Heart right ventricle (tissue), 16 donors: ENCODE data around the gene FAM13C. TPM values are rescaled to one million over a fixed set of nuclear protein-coding genes. Genes with fewer than 3 reads are reported as not detected.
A peak's percentile ranks its signal among the peaks of the same experiment; 100 is the strongest.
"Not testable (repeated sequence)": the region's sequence is repeated elsewhere in the genome, so short reads cannot be mapped to it uniquely, and the experiment has no call there.

Experiments
- ATAC-seq, 8 donors: fragments of 200-7000 bp; cut with Tn5 transposase; one replicate each; pipeline ENCODE4 v1.9.1; 2020; ENCODE audit warnings: mild to moderate bottlenecking in 8 of 8, moderate library complexity in 8 of 8, moderate number of reproducible peaks in 1 of 8
- DNase-seq, 2 donors: peaks; one replicate each; pipeline ENCODE4 v3.0.0-alpha.2; 2020
- H3K27ac ChIP-seq, 10 donors: fragments of 200-600 bp; sonication (generic) in 2 of 10; one replicate each; pipeline versions ENCODE4 v1.5.0 to v1.8.0; 2020 to 2022; ENCODE audit warnings: mild to moderate bottlenecking in 3 of 10
- H3K27me3 ChIP-seq, 7 donors: fragments of 200-600 bp; one replicate each; pipeline ENCODE4 v1.8.0; 2021 to 2022; ENCODE audit warnings: mild to moderate bottlenecking in 2 of 7
- H3K36me3 ChIP-seq, 9 donors: fragments of 200-600 bp; sonication (generic) in 1 of 9; one replicate each; pipeline versions ENCODE4 v1.5.0 to v1.8.0; 2020 to 2022; ENCODE audit warnings: mild to moderate bottlenecking in 2 of 9
- H3K4me1 ChIP-seq, 9 donors: fragments of 200-600 bp; sonication (generic) in 1 of 9; one replicate each; pipeline versions ENCODE4 v1.5.0 to v1.8.0; 2020 to 2022; ENCODE audit warnings: mild to moderate bottlenecking in 4 of 9
- H3K4me3 ChIP-seq, 10 donors: fragments of 200-600 bp; sonication (generic) in 2 of 10; one replicate each; pipeline versions ENCODE4 v1.5.0 to v1.8.0; 2020 to 2022; ENCODE audit warnings: mild to moderate bottlenecking in 7 of 10, moderate library complexity in 2 of 10
- H3K9me3 ChIP-seq, 11 donors: fragments of 200-600 bp in 10 of 11; sonication (generic) in 2 of 11; one replicate each; pipeline versions ENCODE4 v1.5.0 to v1.8.0; 2013 to 2022; ENCODE audit warnings: mild to moderate bottlenecking in 2 of 11, control low read depth in 1 of 11, moderate library complexity in 1 of 11
- CTCF ChIP-seq, 9 donors: fragments of 200-600 bp; sonication (generic) in 2 of 9; IDR thresholded peaks; one replicate each; pipeline versions ENCODE4 v1.5.0 to v1.8.0; 2021 to 2022; ENCODE audit warnings: antibody characterized with exemption in 9 of 9, mild to moderate bottlenecking in 5 of 9, moderate library complexity in 1 of 9
- WGBS, 2 donors: extraction: QIAGEN DNeasy Blood & Tissue Kit; methylation state at CpG; one replicate each; pipeline ENCODE4 v1.1.7; 2013; ENCODE audit warnings: inconsistent platforms in 1 of 2; 5-methylcytosine and 5-hydroxymethylcytosine counted together
- intact Hi-C, 10 donors: fragments of 100-400 bp; cut with DNase I; formaldehyde crosslinking; loops; one replicate each; pipeline versions ENCODE4 v1.11.1 to v1.14.2; 2022
- polyA plus RNA-seq, 2 donors: library from polyadenylated mRNA; stranded (reverse); fragments of 200-250 nt; gene quantifications; one replicate each; pipeline ENCODE4 v1.2.3, GENCODE V29; 2013
- total RNA-seq, 10 donors: library from RNA; stranded (reverse); fragmentation: NEBNext Ultra II Directional in 3 of 10; extraction: Animal tissue kit (Norgen Biotek cat#: 25700) in 3 of 10; gene quantifications; one replicate each; pipeline versions ENCODE4 v1.2.1 to v1.2.4, GENCODE V29; 2021 to 2023
- donor health status: Arrhythmogenic right ventricular cardiomyopathy.
- donor health status: ischemic (EF 13 %, LVEDD 7.1; RV severe dilation, severe dysfunction).
- donor health status: healthy with polysubstance abuse.
- donor health status: DM: no; HTN: yes; CAD: no.
- donor health status: DM: no; HTN: no; CAD: no.
- donor health status: ischemic (EF 25% LVEDD 6.9; RV normal size, moderate dysfunction).
- donor health status: ischemic (EF 25% LVEDD 5.7; RV mildly dilated, moderate dysfunction).
- donor health status: healthy.
- donor health status: DM: yes; HTN: yes; CAD: no.
- donor health status: Ischemic cardiomyopathy.
- donor health status: ischemic (EF 35%, LVEDD 5.7; RV mildly dilated, moderate dysfunction).
- donor health status: nonischemic (EF 11% LVEDD 7.7; RV severe dilation, severe dysfunction).
- donor health status: DM: yes; HTN: yes; CAD: no.
- donor health status: PGD.
- donor health status: ischemic (EF 29% LVEDD 5.4; RV normal size, mild dysfunction).
- donor health status: nonischemic (EF 23%, LVEDD 6.1; RV moderate dilation, normal function).

The FAM13C gene
- total and polyA plus RNA-seq, 12 donors: 1.5 to 14.6 (median 7.0) TPM

GRCh38 chr10:59242991-59243390 is 119.4 kb downstream of the FAM13C start:
- DNase-seq (no peak), ATAC-seq (no peak)
- Histone ChIP-seq H3K4me3 (no peak overlapping the region), H3K27ac (no peak overlapping the region), H3K36me3 (peaks cover 0 to 16% (median 0%) of the 10 kb centered on the region in 9 donors), H3K27me3 (no peaks in the 10 kb centered on the region), H3K9me3 (no peaks in the 10 kb centered on the region), H3K4me1 (peaks cover 0 to 4% (median 0%) of the 10 kb centered on the region in 9 donors)
- WGBS, 2 donors: 90 to 95% methylated on average over 3 of the region's 3 CpGs
- no peak for TF ChIP-seq CTCF (IDR thresholded peaks at IDR 0.05)
- intact Hi-C loops: loop anchor here in 9 of 10 donors (5.0 to 10.0 kb wide), 10 partner anchors 119 to 379 kb away; partner anchors contain the start of gene FAM13C (in 2 of the 9)

- no peaks in the 10 kb centered on the region for H3K27me3 ChIP-seq
- H3K27ac ChIP-seq: no peak overlapping the region
- no peaks in the 10 kb centered on the region for H3K9me3 ChIP-seq
- intact Hi-C loops: loop anchor here in 9 of 10 donors (5.0 to 10.0 kb wide), 10 partner anchors 120 to 380 kb away; partner anchors contain the start of gene FAM13C (in 2 of the 9)
- DNase-seq (no peak), ATAC-seq (no peak)
- H3K36me3 ChIP-seq: peaks cover 0 to 7% (median 0%) of the 10 kb centered on the region in 9 donors
- H3K4me3 ChIP-seq: no peak overlapping the region
- H3K4me1 ChIP-seq: peaks cover 0 to 4% (median 0%) of the 10 kb centered on the region in 9 donors
- no peak for TF ChIP-seq CTCF (IDR thresholded peaks at IDR 0.05)
- 98 to 100% methylated on average over 1 of the region's 1 CpG for WGBS, 2 donors
These were observed 120.3 kb downstream of the FAM13C start for GRCh38 chr10:59242057-59242456.

GRCh38 chr10:59240582-59241183 is 121.7 kb downstream of the FAM13C start:
- Histone ChIP-seq H3K36me3 (peaks cover 0 to 3% (median 0%) of the 10 kb centered on the region in 9 donors), H3K4me3 (no peak overlapping the region), H3K27me3 (no peaks in the 10 kb centered on the region), H3K27ac (no peak overlapping the region), H3K4me1 (peaks cover 0 to 4% (median 0%) of the 10 kb centered on the region in 9 donors), H3K9me3 (no peaks in the 10 kb centered on the region)
- peak; percentile 48 to 84 (median 65) for TF ChIP-seq CTCF (IDR thresholded peaks at IDR 0.05)
- intact Hi-C loops: loop anchor here in 9 of 10 donors (2.0 to 10.0 kb wide), 12 partner anchors 122 to 382 kb away; partner anchors contain the start of gene FAM13C (in 2 of the 9)
- WGBS, 2 donors: 42 to 43% methylated on average over 2 of the region's 2 CpGs
- ATAC-seq: no peak
- peak in 1 of 2 donors; percentile 21 for DNase-seq

- not testable (repeated sequence) for H3K27ac ChIP-seq, H3K4me1 ChIP-seq, ATAC-seq, DNase-seq, H3K36me3 ChIP-seq, H3K4me3 ChIP-seq, H3K27me3 ChIP-seq, H3K9me3 ChIP-seq
- WGBS, 2 donors: 69 to 70% methylated on average over 2 of the region's 2 CpGs
- intact Hi-C loops: loop anchor here in 5 of 10 donors (5.0 to 10.0 kb wide), 7 partner anchors 228 to 593 kb away; no protein-coding TSS in a partner anchor
These were observed 123.2 kb downstream of the FAM13C start for GRCh38 chr10:59239108-59239507.

GRCh38 chr10:59237775-59238174 is 124.6 kb downstream of the FAM13C start:
- H3K36me3 ChIP-seq: no peaks in the 10 kb centered on the region
- DNase-seq (no peak), ATAC-seq (no peak)
- intact Hi-C loops: loop anchor here in 5 of 10 donors (2.0 to 10.0 kb wide), 8 partner anchors 230 to 595 kb away; no protein-coding TSS in a partner anchor
- H3K9me3 ChIP-seq: no peaks in the 10 kb centered on the region
- no peak overlapping the region for H3K27ac ChIP-seq
- no peak overlapping the region for H3K4me3 ChIP-seq
- peaks cover 0 to 4% (median 0%) of the 10 kb centered on the region in 9 donors for H3K4me1 ChIP-seq
- H3K27me3 ChIP-seq: no peaks in the 10 kb centered on the region
- no peak for TF ChIP-seq CTCF (IDR thresholded peaks at IDR 0.05)
